ENCODE data around the gene PIK3CA. TPM values are rescaled to one million over a fixed set of nuclear protein-coding genes. Genes with fewer than 3 reads are reported as not detected.

PIK3CA gene
- total and polyA plus RNA-seq, 2 experiments from 2014 or later, result 5.1 to 13.4 TPM

DNA sequence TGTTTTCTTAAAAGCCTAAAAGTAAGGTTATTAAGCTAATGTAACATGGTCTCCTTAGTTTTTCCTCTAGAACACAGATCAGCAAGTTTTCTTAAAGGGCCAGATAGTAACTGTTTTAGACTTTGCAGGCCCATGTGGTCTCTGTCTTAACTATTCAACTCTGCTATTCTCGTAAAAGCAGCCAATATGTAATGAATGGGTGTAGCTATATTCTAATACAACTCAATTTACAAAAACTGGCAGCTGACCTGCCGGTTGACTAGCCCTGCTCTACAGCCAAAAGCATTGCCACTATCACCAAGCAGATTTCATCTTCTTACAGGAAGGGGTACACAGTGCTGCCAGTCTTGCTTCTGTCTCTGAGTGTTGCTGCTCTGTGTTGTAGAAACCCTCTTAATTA, 75.4 kb downstream of the PIK3CA start (continued):
- TF ChIP-seq ETS1 (IDR thresholded peaks at IDR 0.05), result no peak
- TF ChIP-seq ZNF114 (CRISPR knock-in tag; IDR thresholded peaks at IDR 0.05), result no peak
- no peak for TF ChIP-seq JUNB (IDR thresholded peaks at IDR 0.05; ENCODE audit: unreplicated experiment)
- no peak for TF ChIP-seq EZH2 (IDR thresholded peaks at IDR 0.05; ENCODE audit: low read depth, unreplicated experiment)
- no peak for TF ChIP-seq EZH2phosphoT487 (IDR thresholded peaks at IDR 0.05; ENCODE audit: unreplicated experiment)
- TF ChIP-seq STAT1 (IDR thresholded peaks at IDR 0.05; ENCODE audit: unreplicated experiment), result no peak

- no peaks in the 10 kb centered on the region for H3K9me2 ChIP-seq (ENCODE audit: insufficient read depth)
- H3K27me3 Mint-ChIP-seq (ENCODE audit: insufficient read depth, low read depth, poor library complexity), result no peaks in the 10 kb centered on the region
- H3K36me3 ChIP-seq (ENCODE audit: insufficient read depth), result peaks cover 3% of the 10 kb centered on the region; the same call in 1 of the 2 replicates
- H3K27me3 ChIP-seq (ENCODE audit: insufficient read depth), result no peaks in the 10 kb centered on the region
- no peak overlapping the region for H3K4me3 ChIP-seq
- peaks cover 5% of the 10 kb centered on the region; the same call in 2 of the 3 replicates for H3K36me3 Mint-ChIP-seq (ENCODE audit: low read depth)
- no peak overlapping the region for H3K4me2 ChIP-seq
- H3K79me2 ChIP-seq (replicated peaks; ENCODE audit: insufficient read depth), result no peaks in the 10 kb centered on the region
- no peak overlapping the region for H2AFZ ChIP-seq
- H4K20me1 ChIP-seq (replicated peaks; ENCODE audit: insufficient read depth), result no peaks in the 10 kb centered on the region
- no peaks in the 10 kb centered on the region for H3K9me3 Mint-ChIP-seq
- H3K4me3 Mint-ChIP-seq, result no peak overlapping the region
- no peak for ATAC-seq
- H3K4me1 ChIP-seq (ENCODE audit: insufficient read depth), result peaks cover 15% of the 10 kb centered on the region
- peaks cover 4% of the 10 kb centered on the region for H3K4me1 Mint-ChIP-seq
- no peak overlapping the region for H3K27ac Mint-ChIP-seq
- no peak for DNase-seq (ENCODE audit: low spot score)
- no peaks in the 10 kb centered on the region for H3F3A ChIP-seq (replicated peaks; ENCODE audit: low read depth)
- no peak overlapping the region for H3K27ac ChIP-seq (ENCODE audit: low read depth)
- TF ChIP-seq ZNF331 (CRISPR knock-in tag; IDR thresholded peaks at IDR 0.05; ENCODE audit: low read depth) (no peak), STAT1 (IDR thresholded peaks at IDR 0.05; ENCODE audit: unreplicated experiment) (no peak), EZH2 (IDR thresholded peaks at IDR 0.05; ENCODE audit: low read depth, unreplicated experiment) (no peak), CTCF (conservative IDR thresholded peaks at IDR 0.05; ENCODE audit: low read depth in 2 of 2) (no peak), ZNF114 (CRISPR knock-in tag; IDR thresholded peaks at IDR 0.05) (no peak), POLR2AphosphoS5 (IDR thresholded peaks at IDR 0.05; ENCODE audit: low read depth) (no peak), REST (IDR thresholded peaks at IDR 0.05; ENCODE audit: unreplicated experiment) (no peak), JUNB (IDR thresholded peaks at IDR 0.05; ENCODE audit: unreplicated experiment) (no peak), NANOG (IDR thresholded peaks at IDR 0.05; ENCODE audit: borderline replicate concordance) (no peak), ZNF462 (CRISPR knock-in tag; IDR thresholded peaks at IDR 0.05) (no peak), CREB1 (CRISPR knock-in tag; IDR thresholded peaks at IDR 0.05; ENCODE audit: low read depth) (no peak)
Observed at GRCh38 chr3:179224584-179224983, 76.4 kb downstream of the PIK3CA start.
